K562 treated with DMSO at 1 percent for 24 hours (cell line): ENCODE data around the gene FGF10. TPM values are rescaled to one million over a fixed set of nuclear protein-coding genes. Genes with fewer than 3 reads are reported as not detected.

Experiments
- total RNA-seq: library from RNA; unstranded; fragments of 300-600 nt; gene quantifications from 2 replicates; pipeline ENCODE4 v1.2.3, GENCODE V29; 2022; ENCODE audit warnings: low read depth; ENCODE audit not compliant: insufficient read depth

FGF10 gene
- total RNA-seq, result not detected in 2 replicates

GRCh38 chr5:44389090-44389822, at the start of gene FGF10:
FGF10 (minus strand) TSS chr5:44389420; CDS start chr5:44388682, 738 bp downstream.

